Endodermal cell (in vitro differentiated cells): ENCODE measurements around the gene FGF23. TPM values are rescaled to one million over a fixed set of nuclear protein-coding genes. Genes with fewer than 3 reads are reported as not detected.
A peak's percentile ranks its signal among the peaks of the same experiment; 100 is the strongest.

Source experiments
- DNase-seq: peaks from one replicate; pipeline ENCODE4 v3.0.0-alpha.2; 2017
- H3K27ac ChIP-seq: 2 replicates; pipeline ENCODE4 v1.5.1; 2013; ENCODE audit warnings: mild to moderate bottlenecking, low read depth, low read length, moderate library complexity
- H3K27me3 ChIP-seq: 2 replicates; pipeline ENCODE4 v1.6.1; 2013; ENCODE audit warnings: mild to moderate bottlenecking, low read length, moderate library complexity; ENCODE audit not compliant: insufficient read depth, control insufficient read depth, poor library complexity, severe bottlenecking
- H3K36me3 ChIP-seq: 2 replicates; pipeline ENCODE4 v1.7.0; 2013; ENCODE audit warnings: mild to moderate bottlenecking, low read length, moderate library complexity; ENCODE audit not compliant: control insufficient read depth, insufficient read depth
- H3K4me1 ChIP-seq: one replicate; pipeline ENCODE4 v1.7.0; 2013; ENCODE audit warnings: low read length; ENCODE audit not compliant: control insufficient read depth, insufficient read depth
- H3K4me3 ChIP-seq: 2 replicates; pipeline ENCODE4 v1.5.1; 2013; ENCODE audit warnings: mild to moderate bottlenecking, low read length, moderate library complexity
- H3K9ac ChIP-seq: 2 replicates; pipeline ENCODE4 v1.6.1; 2013; ENCODE audit warnings: mild to moderate bottlenecking, low read length, moderate library complexity; ENCODE audit not compliant: poor library complexity, severe bottlenecking; ENCODE audit errors: extremely low read depth
- H3K9me3 ChIP-seq: 2 replicates; pipeline ENCODE4 v1.6.1; 2013; ENCODE audit warnings: mild to moderate bottlenecking, low read length, moderate library complexity; ENCODE audit not compliant: control insufficient read depth
- H3K27ac Mint-ChIP-seq: 2 replicates; pipeline ENCODE4 v1.8.0; 2020; ENCODE audit warnings: mixed read lengths
- H3K27me3 Mint-ChIP-seq: 2 replicates; pipeline ENCODE4 v1.8.0; 2021; ENCODE audit warnings: mild to moderate bottlenecking, mixed read lengths; ENCODE audit not compliant: insufficient read depth
- H3K36me3 Mint-ChIP-seq: 2 replicates; pipeline ENCODE4 v1.8.0; 2020; ENCODE audit warnings: low read depth, mixed read lengths
- H3K4me1 Mint-ChIP-seq: 2 replicates; pipeline ENCODE4 v1.8.0; 2020; ENCODE audit warnings: mixed read lengths
- H3K4me3 Mint-ChIP-seq: 2 replicates; pipeline ENCODE4 v1.8.0; 2020; ENCODE audit warnings: mild to moderate bottlenecking, moderate library complexity, mixed read lengths
- H3K9me3 Mint-ChIP-seq: 2 replicates; pipeline ENCODE4 v1.8.0; 2020; ENCODE audit warnings: mild to moderate bottlenecking, mixed read lengths
- CTCF ChIP-seq: fragments of 200-600 bp; sonication (generic); conservative IDR thresholded peaks from 2 replicates; pipeline ENCODE4 v1.5.0; 2021; ENCODE audit warnings: antibody characterized with exemption, mild to moderate bottlenecking
- WGBS, 2 experiments: methylation state at CpG; one replicate each; pipeline versions ENCODE4 v1.1.5 to v1.1.7; 2013; ENCODE audit warnings: missing lambda C conversion rate in 2 of 2, mixed read lengths in 1 of 2; ENCODE audit not compliant: insufficient coverage in 1 of 2, insufficient read length in 1 of 2; 5-methylcytosine and 5-hydroxymethylcytosine counted together
- total RNA-seq, 2 donors: library from RNA; stranded (reverse); fragmentation: NEBNext Ultra II Directional in 1 of 2; extraction: Animal tissue kit (Norgen Biotek cat#: 25700) in 1 of 2; gene quantifications; 2 replicates in 1 of 2; 3 replicates in 1 of 2; pipeline ENCODE4 v1.2.1, GENCODE V29; 2021

Gene FGF23
- total RNA-seq, 2 donors from 2014 or later: 0.33 to 0.44 TPM

- no peaks in the 10 kb centered on the region for H3K36me3 Mint-ChIP-seq
- Histone ChIP-seq H3K27ac (no peak overlapping the region), H3K9ac (no peak overlapping the region), H3K4me3 (no peak overlapping the region), H3K27me3 (no peaks in the 10 kb centered on the region), H3K9me3 (no peaks in the 10 kb centered on the region), H3K36me3 (no peaks in the 10 kb centered on the region), H3K4me1 (no peaks in the 10 kb centered on the region)
- H3K9me3 Mint-ChIP-seq: no peaks in the 10 kb centered on the region
- DNase-seq: no peak
- TF ChIP-seq CTCF: no peak
- 86 to 100% methylated on average over 2 to 4 of the region's 4 CpGs for WGBS, 2 experiments
- H3K27ac Mint-ChIP-seq: no peak overlapping the region
- H3K27me3 Mint-ChIP-seq: peaks cover 11% of the 10 kb centered on the region
- H3K4me1 Mint-ChIP-seq: peaks cover 4% of the 10 kb centered on the region
- H3K4me3 Mint-ChIP-seq: no peak overlapping the region
Observed at GRCh38 chr12:4386801-4387200, 7.3 kb upstream of the FGF23 start.

GRCh38 chr12:4383304-4383865 is 3.9 kb upstream of the FGF23 start:
- H3K9ac ChIP-seq: no peak overlapping the region
- peak; percentile 94 for DNase-seq
- peaks cover 8% of the 10 kb centered on the region for H3K4me1 Mint-ChIP-seq

GRCh38 chr12:4380332-4380731 is 820 bp upstream of the FGF23 start:
- WGBS, 2 experiments: 86 to 97% methylated on average over 4 of the region's 4 CpGs

More at GRCh38 chr12:4383304-4383865, 3.9 kb upstream of the FGF23 start:
- peaks cover 10% of the 10 kb centered on the region for H3K27me3 Mint-ChIP-seq
- WGBS, 2 experiments: 57 to 68% methylated on average over 6 to 8 of the region's 8 CpGs
- Histone ChIP-seq H3K27ac (no peak overlapping the region), H3K4me3 (no peak overlapping the region), H3K9me3 (no peaks in the 10 kb centered on the region), H3K36me3 (no peaks in the 10 kb centered on the region), H3K27me3 (no peaks in the 10 kb centered on the region), H3K4me1 (no peaks in the 10 kb centered on the region)
- H3K9me3 Mint-ChIP-seq: no peaks in the 10 kb centered on the region
- TF ChIP-seq CTCF: peak; percentile 97
- H3K36me3 Mint-ChIP-seq: no peaks in the 10 kb centered on the region
- H3K27ac Mint-ChIP-seq: peak overlapping the region; percentile 6
- no peak overlapping the region for H3K4me3 Mint-ChIP-seq

More at GRCh38 chr12:4380332-4380731, 820 bp upstream of the FGF23 start:
- no peak for TF ChIP-seq CTCF
- Mint-ChIP-seq H3K27ac (no peak overlapping the region), H3K4me1 (peaks cover 8% of the 10 kb centered on the region), H3K36me3 (no peaks in the 10 kb centered on the region), H3K4me3 (no peak overlapping the region), H3K9me3 (no peaks in the 10 kb centered on the region), H3K27me3 (peaks cover 11% of the 10 kb centered on the region)
- no peak for DNase-seq
- Histone ChIP-seq H3K36me3 (no peaks in the 10 kb centered on the region), H3K9ac (no peak overlapping the region), H3K27me3 (no peaks in the 10 kb centered on the region), H3K4me3 (no peak overlapping the region), H3K27ac (no peak overlapping the region), H3K9me3 (no peaks in the 10 kb centered on the region), H3K4me1 (no peaks in the 10 kb centered on the region)
